Measurements from ENCODE around the gene TTC28.
"Not testable (repeated sequence)": the region's sequence is repeated elsewhere in the genome, so short reads cannot be mapped to it uniquely, and the experiment has no call there.

TTC28 gene

GRCh38 chr22:28366856-28367255 lies 312.8 kb downstream of the TTC28 start:
- no peak for DNase-seq (ENCODE audit: low read depth in 2 of 3, low spot score in 1 of 3)

- no peak for DNase-seq (ENCODE audit: low read depth in 2 of 3, low spot score in 1 of 3)
These were observed 314.3 kb downstream of the TTC28 start for GRCh38 chr22:28365371-28365770.

- not testable (repeated sequence) for DNase-seq (ENCODE audit: low read depth in 2 of 3, low spot score in 1 of 3)
These were observed 315.5 kb downstream of the TTC28 start for GRCh38 chr22:28364105-28364504.

GRCh38 chr22:28360939-28361338 lies 318.7 kb downstream of the TTC28 start:
- no peak for DNase-seq (ENCODE audit: low read depth in 2 of 3, low spot score in 1 of 3)

- no peak for DNase-seq (ENCODE audit: low read depth in 2 of 3, low spot score in 1 of 3)
These were observed 321.3 kb downstream of the TTC28 start for GRCh38 chr22:28358312-28358711.

- no peak for DNase-seq (ENCODE audit: low read depth in 2 of 3, low spot score in 1 of 3)
These were observed 322.4 kb downstream of the TTC28 start for GRCh38 chr22:28357193-28357592.

GRCh38 chr22:28351476-28351875 lies 328.2 kb downstream of the TTC28 start:
- no peak for DNase-seq (ENCODE audit: low read depth in 2 of 3, low spot score in 1 of 3)

GRCh38 chr22:28348613-28349609 lies 330.7 kb downstream of the TTC28 start:
- no peak for DNase-seq (ENCODE audit: low read depth in 2 of 3, low spot score in 1 of 3)

GRCh38 chr22:28346308-28346707 lies 333.3 kb downstream of the TTC28 start:
- no peak for DNase-seq (ENCODE audit: low read depth in 2 of 3, low spot score in 1 of 3)

- no peak for DNase-seq (ENCODE audit: low read depth in 2 of 3, low spot score in 1 of 3)
These were observed 334.5 kb downstream of the TTC28 start for GRCh38 chr22:28344918-28345703.

- no peak for DNase-seq (ENCODE audit: low read depth in 2 of 3, low spot score in 1 of 3)
These were observed 338.6 kb downstream of the TTC28 start for GRCh38 chr22:28341001-28341400.

GRCh38 chr22:28333088-28333487 lies 346.6 kb downstream of the TTC28 start:
- no peak for DNase-seq (ENCODE audit: low read depth in 2 of 3, low spot score in 1 of 3)

GRCh38 chr22:28332410-28332809 lies 347.2 kb downstream of the TTC28 start:
- DNase-seq (ENCODE audit: low read depth in 2 of 3, low spot score in 1 of 3), result no peak

GRCh38 chr22:28331695-28332094 lies 347.9 kb downstream of the TTC28 start:
- no peak for DNase-seq (ENCODE audit: low read depth in 2 of 3, low spot score in 1 of 3)

- DNase-seq (ENCODE audit: low read depth in 2 of 3, low spot score in 1 of 3), result no peak
These were observed 350.2 kb downstream of the TTC28 start for GRCh38 chr22:28329186-28330073.

- DNase-seq (ENCODE audit: low read depth in 2 of 3, low spot score in 1 of 3), result no peak
These were observed 350.9 kb downstream of the TTC28 start for GRCh38 chr22:28328756-28329155.

- no peak for DNase-seq (ENCODE audit: low read depth in 2 of 3, low spot score in 1 of 3)
These were observed 363.6 kb downstream of the TTC28 start for GRCh38 chr22:28316014-28316413.

- DNase-seq (ENCODE audit: low read depth in 2 of 3, low spot score in 1 of 3), result no peak
These were observed 364.7 kb downstream of the TTC28 start for GRCh38 chr22:28314959-28315358.

- no peak for DNase-seq (ENCODE audit: low read depth in 2 of 3, low spot score in 1 of 3)
These were observed 369.3 kb downstream of the TTC28 start for GRCh38 chr22:28310299-28310698.

- no peak for DNase-seq (ENCODE audit: low read depth in 2 of 3, low spot score in 1 of 3)
These were observed 379.9 kb downstream of the TTC28 start for GRCh38 chr22:28299753-28300152.

- no peak for DNase-seq (ENCODE audit: low read depth in 2 of 3, low spot score in 1 of 3)
These were observed 380.3 kb downstream of the TTC28 start for GRCh38 chr22:28299309-28299708.

Data from stimulated activated CD4-positive, alpha-beta T cell treated with anti-CD3 and anti-CD28 coated beads, Interleukin-12 subunit alpha, Interleukin-12 subunit beta, amount 100 ng/mL, for 48 hours (primary cell).